ENCODE data around the gene UBQLNL.

Gene UBQLNL

GRCh38 chr11:5508605-5509004, 7.9 kb downstream of the UBQLNL start:
- no peak overlapping the region for H3K4me3 ChIP-seq (ENCODE audit: low read length)
- DNase-seq (ENCODE audit: low read depth): no peak
- TF ChIP-seq CTCF (conservative IDR thresholded peaks at IDR 0.05; ENCODE audit: low read length): no peak

GRCh38 chr11:5507933-5508305, 8.6 kb downstream of the UBQLNL start:
- TF ChIP-seq CTCF (conservative IDR thresholded peaks at IDR 0.05; ENCODE audit: low read length): no peak
- no peak for DNase-seq (ENCODE audit: low read depth)
- no peak overlapping the region for H3K4me3 ChIP-seq (ENCODE audit: low read length)

- no peak for TF ChIP-seq CTCF (conservative IDR thresholded peaks at IDR 0.05; ENCODE audit: low read length)
Measured at GRCh38 chr11:5507177-5507932, 9.1 kb downstream of the UBQLNL start.

GRCh38 chr11:5505363-5506048, 11.0 kb downstream of the UBQLNL start:
- no peak for TF ChIP-seq CTCF (conservative IDR thresholded peaks at IDR 0.05; ENCODE audit: low read length)
- no peak for DNase-seq (ENCODE audit: low read depth)
- H3K4me3 ChIP-seq (ENCODE audit: low read length): no peak overlapping the region

More at GRCh38 chr11:5507177-5507932, 9.1 kb downstream of the UBQLNL start:
- no peak overlapping the region for H3K4me3 ChIP-seq (ENCODE audit: low read length)
- DNase-seq (ENCODE audit: low read depth): no peak

GRCh38 chr11:5504403-5504921, 12.0 kb downstream of the UBQLNL start:
- no peak overlapping the region for H3K4me3 ChIP-seq (ENCODE audit: low read length)
- no peak for TF ChIP-seq CTCF (conservative IDR thresholded peaks at IDR 0.05; ENCODE audit: low read length)
- no peak for DNase-seq (ENCODE audit: low read depth)

GRCh38 chr11:5500393-5500801, 16.1 kb downstream of the UBQLNL start:
- H3K4me3 ChIP-seq (ENCODE audit: low read length): no peak overlapping the region
- TF ChIP-seq CTCF (conservative IDR thresholded peaks at IDR 0.05; ENCODE audit: low read length): no peak
- DNase-seq (ENCODE audit: low read depth): no peak

GRCh38 chr11:5499671-5500070, 16.8 kb downstream of the UBQLNL start:
- no peak for DNase-seq (ENCODE audit: low read depth)
- TF ChIP-seq CTCF (conservative IDR thresholded peaks at IDR 0.05; ENCODE audit: low read length): no peak
- no peak overlapping the region for H3K4me3 ChIP-seq (ENCODE audit: low read length)
